ENCODE measurements around the gene ZNF417. TPM values are rescaled to one million over a fixed set of nuclear protein-coding genes. Genes with fewer than 3 reads are reported as not detected.
"Not testable (repeated sequence)": the region's sequence is repeated elsewhere in the genome, so short reads cannot be mapped to it uniquely, and the experiment has no call there.

ZNF417 gene
- total and polyA plus RNA-seq, 9 of the 15 experiments (the other 6 are each of a cell fraction or from before 2014, with no cell fraction given) = 0.35 to 7.2 (median 3.2) TPM

DNA sequence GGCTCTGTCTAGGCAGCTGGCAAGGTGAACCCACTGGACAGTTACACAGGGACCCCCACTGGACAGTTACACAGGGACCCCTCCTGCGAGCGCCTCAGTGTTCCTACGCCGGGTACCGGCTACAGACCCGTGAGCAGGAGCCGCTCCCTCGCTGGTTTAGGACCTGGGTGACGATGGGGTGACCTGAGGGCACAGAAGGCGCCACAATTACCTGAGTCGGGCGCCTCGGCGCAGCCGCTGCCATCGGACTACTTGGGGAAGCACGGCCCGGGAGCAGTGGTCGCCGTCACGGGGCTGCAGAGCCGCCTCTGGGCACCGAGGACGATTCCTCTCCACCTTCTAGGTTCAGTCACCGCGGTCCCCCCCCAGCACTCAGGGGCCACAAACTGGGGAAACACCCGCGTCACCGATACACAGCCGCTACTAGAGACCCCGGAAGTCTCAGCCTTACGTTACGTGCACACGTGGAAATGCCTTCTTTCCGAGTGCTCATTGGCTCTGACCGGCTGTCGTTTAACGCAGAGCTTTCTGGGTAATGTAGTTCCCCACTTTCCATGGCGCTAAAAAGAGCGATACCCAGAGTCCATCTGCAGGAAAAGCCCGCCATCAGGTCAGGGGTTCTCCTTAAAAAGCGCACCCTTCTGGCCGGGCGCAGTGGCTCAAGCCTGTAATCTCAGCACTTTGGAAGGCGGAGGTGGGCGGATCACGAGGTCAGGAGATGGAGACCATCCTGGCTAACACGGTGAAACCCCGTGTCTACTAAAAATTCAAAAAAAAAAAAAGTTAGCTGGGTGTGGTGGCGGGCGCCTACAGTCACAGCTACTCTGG lies at the start of gene ZNF417 (continued):
- TF ChIP-seq YY1 (IDR thresholded peaks at IDR 0.05; ENCODE audit: borderline replicate concordance in 1 of 3, control insufficient read depth in 1 of 3, extremely low read depth in 1 of 3, insufficient read depth in 3 of 3, insufficient read length in 1 of 3, insufficient replicate concordance in 2 of 3, low read depth in 1 of 3, low read length in 2 of 3) (peak in 2 of 3 experiments; percentile 55 to 87), EGR1 (conservative IDR thresholded peaks at IDR 0.05) (peak; percentile 91), ZZZ3 (IDR thresholded peaks at IDR 0.05) (peak; percentile 78; the same call in 1 of the 2 replicates), MTA3 (IDR thresholded peaks at IDR 0.05; ENCODE audit: borderline replicate concordance) (peak; percentile 47; the same call in 1 of the 2 replicates), HDAC1 (IDR thresholded peaks at IDR 0.05) (peak in 1 of 2 experiments; percentile 67; a peak in 2 of 4 replicates), NFRKB (IDR thresholded peaks at IDR 0.05; ENCODE audit: low read depth) (0 out of 2 replicates have a peak, but pooled peaks have one; percentile 51), TOE1 (IDR thresholded peaks at IDR 0.05; ENCODE audit: borderline replicate concordance) (peak; percentile 65; the same call in 1 of the 2 replicates), ATF7 (IDR thresholded peaks at IDR 0.05) (peak; percentile 81)
- TF ChIP-seq, protein P1, sequence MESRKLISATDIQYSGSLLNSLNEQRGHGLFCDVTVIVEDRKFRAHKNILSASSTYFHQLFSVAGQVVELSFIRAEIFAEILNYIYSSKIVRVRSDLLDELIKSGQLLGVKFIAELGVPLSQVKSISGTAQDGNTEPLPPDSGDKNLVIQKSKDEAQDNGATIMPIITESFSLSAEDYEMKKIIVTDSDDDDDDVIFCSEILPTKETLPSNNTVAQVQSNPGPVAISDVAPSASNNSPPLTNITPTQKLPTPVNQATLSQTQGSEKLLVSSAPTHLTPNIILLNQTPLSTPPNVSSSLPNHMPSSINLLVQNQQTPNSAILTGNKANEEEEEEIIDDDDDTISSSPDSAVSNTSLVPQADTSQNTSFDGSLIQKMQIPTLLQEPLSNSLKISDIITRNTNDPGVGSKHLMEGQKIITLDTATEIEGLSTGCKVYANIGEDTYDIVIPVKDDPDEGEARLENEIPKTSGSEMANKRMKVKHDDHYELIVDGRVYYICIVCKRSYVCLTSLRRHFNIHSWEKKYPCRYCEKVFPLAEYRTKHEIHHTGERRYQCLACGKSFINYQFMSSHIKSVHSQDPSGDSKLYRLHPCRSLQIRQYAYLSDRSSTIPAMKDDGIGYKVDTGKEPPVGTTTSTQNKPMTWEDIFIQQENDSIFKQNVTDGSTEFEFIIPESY (CRISPR knock-in tag; IDR thresholded peaks at IDR 0.05) = peak; percentile 67; the same call in 1 of the 2 replicates
- TF ChIP-seq, protein P2, sequence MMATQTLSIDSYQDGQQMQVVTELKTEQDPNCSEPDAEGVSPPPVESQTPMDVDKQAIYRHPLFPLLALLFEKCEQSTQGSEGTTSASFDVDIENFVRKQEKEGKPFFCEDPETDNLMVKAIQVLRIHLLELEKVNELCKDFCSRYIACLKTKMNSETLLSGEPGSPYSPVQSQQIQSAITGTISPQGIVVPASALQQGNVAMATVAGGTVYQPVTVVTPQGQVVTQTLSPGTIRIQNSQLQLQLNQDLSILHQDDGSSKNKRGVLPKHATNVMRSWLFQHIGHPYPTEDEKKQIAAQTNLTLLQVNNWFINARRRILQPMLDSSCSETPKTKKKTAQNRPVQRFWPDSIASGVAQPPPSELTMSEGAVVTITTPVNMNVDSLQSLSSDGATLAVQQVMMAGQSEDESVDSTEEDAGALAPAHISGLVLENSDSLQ (IDR thresholded peaks at IDR 0.05) = peak; percentile 99
- TF ChIP-seq, protein P3, sequence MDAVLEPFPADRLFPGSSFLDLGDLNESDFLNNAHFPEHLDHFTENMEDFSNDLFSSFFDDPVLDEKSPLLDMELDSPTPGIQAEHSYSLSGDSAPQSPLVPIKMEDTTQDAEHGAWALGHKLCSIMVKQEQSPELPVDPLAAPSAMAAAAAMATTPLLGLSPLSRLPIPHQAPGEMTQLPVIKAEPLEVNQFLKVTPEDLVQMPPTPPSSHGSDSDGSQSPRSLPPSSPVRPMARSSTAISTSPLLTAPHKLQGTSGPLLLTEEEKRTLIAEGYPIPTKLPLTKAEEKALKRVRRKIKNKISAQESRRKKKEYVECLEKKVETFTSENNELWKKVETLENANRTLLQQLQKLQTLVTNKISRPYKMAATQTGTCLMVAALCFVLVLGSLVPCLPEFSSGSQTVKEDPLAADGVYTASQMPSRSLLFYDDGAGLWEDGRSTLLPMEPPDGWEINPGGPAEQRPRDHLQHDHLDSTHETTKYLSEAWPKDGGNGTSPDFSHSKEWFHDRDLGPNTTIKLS (IDR thresholded peaks at IDR 0.05; ENCODE audit: borderline replicate concordance, low read depth) = peak; percentile 99
- TF ChIP-seq, protein P4, sequence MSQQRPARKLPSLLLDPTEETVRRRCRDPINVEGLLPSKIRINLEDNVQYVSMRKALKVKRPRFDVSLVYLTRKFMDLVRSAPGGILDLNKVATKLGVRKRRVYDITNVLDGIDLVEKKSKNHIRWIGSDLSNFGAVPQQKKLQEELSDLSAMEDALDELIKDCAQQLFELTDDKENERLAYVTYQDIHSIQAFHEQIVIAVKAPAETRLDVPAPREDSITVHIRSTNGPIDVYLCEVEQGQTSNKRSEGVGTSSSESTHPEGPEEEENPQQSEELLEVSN (IDR thresholded peaks at IDR 0.05; ENCODE audit: borderline replicate concordance in 1 of 2, extremely low read depth in 1 of 2, insufficient read depth in 1 of 2, insufficient read length in 1 of 2, low read depth in 1 of 2, low read length in 1 of 2, poor library complexity in 1 of 2, severe bottlenecking in 1 of 2) = peak in 1 of 2 experiments; percentile 85
- not testable (repeated sequence) for TF ChIP-seq TOE1 (CRISPR knock-in tag; IDR thresholded peaks at IDR 0.05; ENCODE audit: borderline replicate concordance, low read depth)
- TF ChIP-seq, protein P5, sequence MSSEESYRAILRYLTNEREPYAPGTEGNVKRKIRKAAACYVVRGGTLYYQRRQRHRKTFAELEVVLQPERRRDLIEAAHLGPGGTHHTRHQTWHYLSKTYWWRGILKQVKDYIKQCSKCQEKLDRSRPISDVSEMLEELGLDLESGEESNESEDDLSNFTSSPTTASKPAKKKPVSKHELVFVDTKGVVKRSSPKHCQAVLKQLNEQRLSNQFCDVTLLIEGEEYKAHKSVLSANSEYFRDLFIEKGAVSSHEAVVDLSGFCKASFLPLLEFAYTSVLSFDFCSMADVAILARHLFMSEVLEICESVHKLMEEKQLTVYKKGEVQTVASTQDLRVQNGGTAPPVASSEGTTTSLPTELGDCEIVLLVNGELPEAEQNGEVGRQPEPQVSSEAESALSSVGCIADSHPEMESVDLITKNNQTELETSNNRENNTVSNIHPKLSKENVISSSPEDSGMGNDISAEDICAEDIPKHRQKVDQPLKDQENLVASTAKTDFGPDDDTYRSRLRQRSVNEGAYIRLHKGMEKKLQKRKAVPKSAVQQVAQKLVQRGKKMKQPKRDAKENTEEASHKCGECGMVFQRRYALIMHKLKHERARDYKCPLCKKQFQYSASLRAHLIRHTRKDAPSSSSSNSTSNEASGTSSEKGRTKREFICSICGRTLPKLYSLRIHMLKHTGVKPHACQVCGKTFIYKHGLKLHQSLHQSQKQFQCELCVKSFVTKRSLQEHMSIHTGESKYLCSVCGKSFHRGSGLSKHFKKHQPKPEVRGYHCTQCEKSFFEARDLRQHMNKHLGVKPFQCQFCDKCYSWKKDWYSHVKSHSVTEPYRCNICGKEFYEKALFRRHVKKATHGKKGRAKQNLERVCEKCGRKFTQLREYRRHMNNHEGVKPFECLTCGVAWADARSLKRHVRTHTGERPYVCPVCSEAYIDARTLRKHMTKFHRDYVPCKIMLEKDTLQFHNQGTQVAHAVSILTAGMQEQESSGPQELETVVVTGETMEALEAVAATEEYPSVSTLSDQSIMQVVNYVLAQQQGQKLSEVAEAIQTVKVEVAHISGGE (CRISPR knock-in tag; IDR thresholded peaks at IDR 0.05) = peak in 1 of 3 experiments; percentile 36; a peak in 1 of 6 replicates

All from K562 (cell line).